Measurements from ENCODE around the gene SP9.

The SP9 gene

DNA sequence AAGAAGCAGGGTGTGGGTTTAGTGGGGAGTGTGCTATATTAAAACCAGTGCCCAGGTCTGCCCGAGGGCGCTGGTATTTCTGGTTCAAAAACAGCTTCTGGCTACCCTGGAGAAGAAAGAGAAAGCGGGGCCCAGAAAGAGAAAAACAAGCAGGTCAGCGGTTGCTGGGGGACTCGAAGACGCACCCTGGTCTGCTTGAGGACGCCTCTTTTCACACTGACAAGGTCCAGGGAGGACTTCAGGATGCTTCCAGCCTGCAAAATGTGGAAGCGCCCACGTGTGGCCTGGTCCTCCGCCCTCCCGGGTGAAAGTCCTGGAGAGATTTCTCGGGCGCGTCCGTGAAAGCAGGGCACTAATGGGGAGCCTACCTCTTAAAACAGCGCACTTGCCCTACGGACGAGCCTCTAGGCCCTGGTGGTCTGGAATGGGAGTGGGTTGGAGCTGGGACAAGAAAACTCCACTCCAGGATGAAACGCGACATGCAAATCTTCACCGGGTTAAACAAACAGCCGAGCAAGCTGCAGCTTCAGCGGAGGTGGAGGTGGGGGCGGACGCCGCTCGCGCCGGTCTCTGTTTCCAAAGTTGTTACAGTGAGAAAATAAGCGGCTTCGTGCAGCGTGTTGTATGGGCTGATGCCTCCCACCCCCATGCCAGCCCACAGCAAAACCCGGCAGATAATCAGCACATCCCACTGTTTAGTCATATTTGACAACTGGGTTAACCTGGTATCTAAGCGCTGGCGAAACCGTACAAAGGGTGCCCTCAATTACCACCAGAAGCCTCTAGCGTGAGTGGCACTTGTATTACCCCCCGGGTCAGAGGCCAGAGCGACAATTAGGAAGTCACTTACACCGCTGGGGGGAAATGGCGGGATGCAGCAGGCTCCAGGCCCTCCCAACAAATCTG lies 1.1 kb upstream of the SP9 start:
- Histone ChIP-seq H3K27me3 (ENCODE audit: control insufficient read depth, insufficient read depth, low read length) (peaks cover 70% of the 10 kb centered on the region), H3K9me3 (ENCODE audit: control insufficient read depth, insufficient read depth, low read length) (no peaks in the 10 kb centered on the region), H3K27ac (ENCODE audit: low read length) (no peak overlapping the region), H3K4me3 (ENCODE audit: low read length) (0 out of 2 replicates have a peak overlapping the region, but pooled peaks have one; percentile 11), H3K4me1 (ENCODE audit: control insufficient read depth, insufficient read depth, low read length) (peaks cover 12% of the 10 kb centered on the region), H3K36me3 (ENCODE audit: control insufficient read depth, insufficient read depth, low read length) (no peaks in the 10 kb centered on the region)
- WGBS (ENCODE audit: insufficient coverage, insufficient read length) = no CpG with 5 or more reads among the region's 41 CpGs
- DNase-seq (ENCODE audit: low read depth, low spot score) = no peak

DNA sequence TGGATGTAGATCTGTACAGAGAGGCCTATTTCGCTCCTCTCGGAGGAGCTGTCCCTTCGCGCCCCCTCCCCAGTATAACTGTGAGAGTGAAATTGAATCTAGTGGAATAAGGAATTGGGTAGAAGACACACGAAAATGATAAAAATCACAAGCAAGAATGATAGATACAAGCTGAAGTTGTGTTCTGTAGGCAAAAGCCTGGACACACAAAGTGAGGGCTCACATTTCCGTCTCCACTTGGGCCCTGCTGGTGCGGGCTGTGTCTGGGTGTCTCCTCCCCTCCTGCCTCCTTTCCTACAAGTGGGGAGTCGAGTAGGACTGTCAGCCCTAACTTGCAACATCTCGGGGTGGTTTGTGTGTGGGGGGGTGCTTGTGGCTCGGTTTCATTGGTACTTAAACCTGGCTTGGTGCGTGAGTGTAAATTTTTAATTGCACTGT lies 457 bp upstream of the SP9 start:
- Histone ChIP-seq H3K27ac (ENCODE audit: low read length) (no peak overlapping the region), H3K4me1 (ENCODE audit: control insufficient read depth, insufficient read depth, low read length) (peaks cover 12% of the 10 kb centered on the region), H3K4me3 (ENCODE audit: low read length) (no peak overlapping the region), H3K27me3 (ENCODE audit: control insufficient read depth, insufficient read depth, low read length) (peaks cover 63% of the 10 kb centered on the region), H3K9me3 (ENCODE audit: control insufficient read depth, insufficient read depth, low read length) (no peaks in the 10 kb centered on the region), H3K36me3 (ENCODE audit: control insufficient read depth, insufficient read depth, low read length) (no peaks in the 10 kb centered on the region)
- DNase-seq (ENCODE audit: low read depth, low spot score) = no peak
- WGBS (ENCODE audit: insufficient coverage, insufficient read length) = no CpG with 5 or more reads among the region's 11 CpGs

DNA sequence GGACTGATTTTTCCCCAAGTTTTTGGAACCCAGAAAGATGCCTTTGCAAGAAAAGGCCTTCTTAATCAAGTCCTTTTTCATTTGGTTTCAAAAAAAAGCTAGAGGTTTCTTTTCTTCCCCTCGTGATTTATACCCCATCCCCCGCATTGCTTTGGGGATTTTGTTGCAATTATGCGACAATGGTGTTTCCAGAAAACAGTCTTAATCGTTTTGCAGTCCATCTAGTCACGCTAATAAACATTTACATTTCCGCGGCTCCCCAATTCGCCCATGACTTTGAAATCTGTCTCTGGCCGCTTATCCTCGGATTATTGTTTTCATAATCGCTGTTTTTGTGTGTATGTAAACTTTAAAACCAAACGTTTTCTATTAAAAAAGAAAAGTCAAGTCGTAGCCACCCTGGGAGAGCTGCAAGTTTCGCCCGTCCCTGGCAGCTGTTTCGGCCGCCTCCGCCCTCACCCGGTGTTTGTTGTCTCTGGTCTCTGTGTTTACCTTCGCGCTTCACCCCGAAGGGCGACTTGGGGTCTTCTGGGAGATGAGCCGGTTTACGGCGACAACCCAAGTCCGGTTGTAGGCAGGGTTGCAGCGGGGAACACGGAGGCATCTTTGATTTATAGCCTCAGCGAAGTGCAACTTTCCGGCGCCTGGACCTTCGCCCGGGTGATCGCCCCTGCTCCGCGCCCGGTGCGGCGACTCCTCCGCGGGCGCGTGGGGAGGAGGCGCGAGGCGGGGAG lies 667 bp downstream of the SP9 start:
- no CpG with 5 or more reads among the region's 47 CpGs for WGBS (ENCODE audit: insufficient coverage, insufficient read length)
- Histone ChIP-seq H3K4me3 (ENCODE audit: low read length) (peak overlapping the region; percentile 15; the same call in 1 of the 2 replicates), H3K27me3 (ENCODE audit: control insufficient read depth, insufficient read depth, low read length) (peaks cover 57% of the 10 kb centered on the region), H3K9me3 (ENCODE audit: control insufficient read depth, insufficient read depth, low read length) (no peaks in the 10 kb centered on the region), H3K36me3 (ENCODE audit: control insufficient read depth, insufficient read depth, low read length) (no peaks in the 10 kb centered on the region), H3K27ac (ENCODE audit: low read length) (no peak overlapping the region), H3K4me1 (ENCODE audit: control insufficient read depth, insufficient read depth, low read length) (peaks cover 12% of the 10 kb centered on the region)
- no peak for DNase-seq (ENCODE audit: low read depth, low spot score)

DNA sequence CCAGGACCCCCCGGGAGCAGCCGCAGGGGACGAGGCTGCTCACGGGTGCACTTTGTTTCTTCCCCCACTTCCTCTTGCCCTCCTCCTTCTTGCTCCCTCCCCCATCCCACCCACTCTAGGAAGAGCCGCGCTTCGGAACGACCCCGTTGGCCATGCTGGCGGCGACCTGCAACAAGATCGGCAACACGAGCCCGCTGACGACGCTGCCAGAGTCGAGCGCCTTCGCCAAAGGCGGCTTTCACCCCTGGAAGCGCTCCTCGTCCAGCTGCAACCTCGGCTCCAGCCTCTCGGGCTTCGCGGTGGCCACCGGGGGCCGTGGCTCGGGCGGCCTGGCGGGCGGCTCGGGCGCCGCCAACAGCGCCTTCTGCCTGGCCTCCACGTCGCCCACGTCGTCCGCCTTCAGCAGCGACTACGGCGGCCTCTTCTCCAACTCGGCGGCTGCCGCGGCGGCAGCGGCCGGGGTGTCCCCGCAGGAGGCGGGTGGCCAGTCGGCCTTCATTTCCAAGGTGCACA lies 1.3 kb downstream of the SP9 start:
- no peak for DNase-seq (ENCODE audit: low read depth, low spot score)
- H3K4me3 ChIP-seq (ENCODE audit: low read length) = peak overlapping the region; percentile 15; the same call in 1 of the 2 replicates
- WGBS (ENCODE audit: insufficient coverage, insufficient read length) = no CpG with 5 or more reads among the region's 54 CpGs
- no peak overlapping the region for H3K27ac ChIP-seq (ENCODE audit: low read length)
- no peaks in the 10 kb centered on the region for H3K9me3 ChIP-seq (ENCODE audit: control insufficient read depth, insufficient read depth, low read length)
- peaks cover 11% of the 10 kb centered on the region for H3K4me1 ChIP-seq (ENCODE audit: control insufficient read depth, insufficient read depth, low read length)
- H3K36me3 ChIP-seq (ENCODE audit: control insufficient read depth, insufficient read depth, low read length) = no peaks in the 10 kb centered on the region
- peaks cover 55% of the 10 kb centered on the region for H3K27me3 ChIP-seq (ENCODE audit: control insufficient read depth, insufficient read depth, low read length)

DNA sequence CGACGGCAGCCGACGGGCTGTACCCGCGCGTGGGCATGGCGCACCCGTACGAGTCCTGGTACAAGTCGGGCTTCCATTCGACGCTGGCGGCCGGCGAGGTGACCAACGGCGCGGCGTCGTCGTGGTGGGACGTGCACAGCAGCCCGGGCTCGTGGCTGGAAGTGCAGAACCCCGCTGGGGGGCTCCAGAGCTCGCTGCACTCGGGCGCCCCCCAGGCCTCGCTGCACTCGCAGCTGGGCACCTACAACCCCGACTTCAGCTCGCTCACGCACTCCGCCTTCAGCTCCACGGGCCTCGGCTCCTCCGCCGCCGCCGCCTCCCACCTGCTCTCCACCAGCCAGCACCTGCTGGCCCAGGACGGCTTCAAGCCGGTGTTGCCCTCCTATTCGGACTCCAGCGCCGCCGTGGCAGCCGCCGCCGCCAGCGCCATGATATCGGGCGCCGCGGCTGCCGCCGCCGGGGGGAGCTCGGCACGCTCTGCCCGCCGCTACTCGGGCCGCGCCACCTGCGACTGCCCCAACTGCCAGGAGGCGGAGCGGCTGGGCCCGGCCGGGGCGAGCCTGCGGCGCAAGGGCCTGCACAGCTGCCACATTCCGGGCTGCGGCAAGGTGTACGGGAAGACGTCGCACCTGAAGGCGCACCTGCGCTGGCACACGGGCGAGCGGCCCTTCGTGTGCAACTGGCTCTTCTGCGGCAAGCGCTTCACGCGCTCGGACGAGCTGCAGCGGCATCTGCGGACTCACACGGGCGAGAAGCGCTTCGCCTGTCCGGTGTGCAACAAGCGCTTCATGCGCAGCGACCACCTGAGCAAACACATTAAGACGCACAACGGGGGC lies 2.0 kb downstream of the SP9 start:
- peaks cover 54% of the 10 kb centered on the region for H3K27me3 ChIP-seq (ENCODE audit: control insufficient read depth, insufficient read depth, low read length)
- H3K9me3 ChIP-seq (ENCODE audit: control insufficient read depth, insufficient read depth, low read length) = no peaks in the 10 kb centered on the region
- H3K4me3 ChIP-seq (ENCODE audit: low read length) = peak overlapping the region; percentile 15; the same call in 1 of the 2 replicates
- no peak overlapping the region for H3K27ac ChIP-seq (ENCODE audit: low read length)
- peaks cover 9% of the 10 kb centered on the region for H3K4me1 ChIP-seq (ENCODE audit: control insufficient read depth, insufficient read depth, low read length)
- no peaks in the 10 kb centered on the region for H3K36me3 ChIP-seq (ENCODE audit: control insufficient read depth, insufficient read depth, low read length)
- WGBS (ENCODE audit: insufficient coverage, insufficient read length) = no CpG with 5 or more reads among the region's 102 CpGs
- DNase-seq (ENCODE audit: low read depth, low spot score) = no peak

DNA sequence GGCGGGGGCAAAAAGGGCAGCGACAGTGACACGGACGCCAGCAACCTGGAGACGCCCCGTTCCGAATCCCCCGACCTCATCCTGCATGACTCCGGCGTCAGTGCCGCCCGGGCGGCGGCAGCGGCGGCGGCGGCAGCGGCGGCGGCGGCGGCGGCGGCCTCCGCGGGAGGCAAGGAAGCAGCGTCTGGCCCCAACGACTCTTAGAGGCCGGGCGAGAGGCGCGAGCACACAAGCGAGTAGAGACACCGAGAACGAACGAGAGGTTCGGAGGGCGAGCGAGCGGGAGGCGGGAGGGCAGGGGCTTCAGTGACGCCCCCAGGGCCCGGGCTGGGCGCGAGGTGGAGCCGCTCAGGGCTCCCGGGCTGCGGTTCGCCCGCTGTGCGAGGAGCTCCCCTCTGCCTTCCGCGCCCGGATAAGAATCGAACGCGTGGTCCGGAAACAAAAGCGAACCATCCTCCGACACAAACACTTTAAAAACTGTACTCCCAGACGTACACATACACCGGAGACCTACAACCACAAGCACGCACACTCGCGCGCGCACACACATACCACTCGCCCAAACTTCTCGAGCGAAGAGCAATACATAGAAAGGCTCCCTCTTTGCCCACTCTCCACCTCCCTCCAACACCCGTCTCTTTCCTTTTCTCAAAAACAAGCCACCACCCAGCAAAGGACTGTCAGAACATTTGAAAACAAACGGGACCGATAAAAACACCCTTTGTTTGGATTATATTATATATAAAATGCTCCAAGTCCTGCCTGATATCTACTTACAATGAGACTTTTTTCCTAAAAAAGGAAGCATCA lies 2.8 kb downstream of the SP9 start:
- Histone ChIP-seq H3K36me3 (ENCODE audit: control insufficient read depth, insufficient read depth, low read length) (no peaks in the 10 kb centered on the region), H3K9me3 (ENCODE audit: control insufficient read depth, insufficient read depth, low read length) (no peaks in the 10 kb centered on the region), H3K4me3 (ENCODE audit: low read length) (peak overlapping the region; percentile 30; the same call in 1 of the 2 replicates), H3K4me1 (ENCODE audit: control insufficient read depth, insufficient read depth, low read length) (peaks cover 9% of the 10 kb centered on the region), H3K27me3 (ENCODE audit: control insufficient read depth, insufficient read depth, low read length) (peaks cover 62% of the 10 kb centered on the region), H3K27ac (ENCODE audit: low read length) (no peak overlapping the region)
- DNase-seq (ENCODE audit: low read depth, low spot score) = no peak
- WGBS (ENCODE audit: insufficient coverage, insufficient read length) = no CpG with 5 or more reads among the region's 74 CpGs

DNA sequence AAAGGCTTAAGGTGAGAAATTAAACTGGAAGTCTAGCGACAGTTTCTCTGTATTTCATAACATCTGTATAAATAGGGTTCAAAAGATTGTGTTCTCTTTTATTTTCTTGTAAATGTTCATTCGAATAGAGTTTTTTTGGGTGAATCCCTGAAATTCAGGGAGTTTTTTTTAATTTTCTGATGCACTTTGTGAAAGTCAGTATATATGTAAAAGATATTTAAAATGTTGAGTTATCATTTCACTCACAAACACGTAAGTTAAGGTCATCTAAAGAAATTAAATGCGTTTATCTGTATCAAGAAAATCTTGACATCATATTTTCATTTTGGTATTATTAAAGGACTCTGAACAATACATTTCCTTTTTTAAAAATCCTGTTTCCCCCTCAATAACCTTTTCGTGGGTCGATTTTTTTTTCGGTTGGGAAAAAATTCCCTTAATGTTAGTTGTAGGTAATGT lies 3.4 kb downstream of the SP9 start:
- no peak overlapping the region for H3K27ac ChIP-seq (ENCODE audit: low read length)
- WGBS (ENCODE audit: insufficient coverage, insufficient read length) = no CpG with 5 or more reads among the region's 7 CpGs
- H3K4me3 ChIP-seq (ENCODE audit: low read length) = no peak overlapping the region
- DNase-seq (ENCODE audit: low read depth, low spot score) = no peak
- H3K36me3 ChIP-seq (ENCODE audit: control insufficient read depth, insufficient read depth, low read length) = no peaks in the 10 kb centered on the region
- no peaks in the 10 kb centered on the region for H3K9me3 ChIP-seq (ENCODE audit: control insufficient read depth, insufficient read depth, low read length)
- H3K27me3 ChIP-seq (ENCODE audit: control insufficient read depth, insufficient read depth, low read length) = peaks cover 62% of the 10 kb centered on the region
- H3K4me1 ChIP-seq (ENCODE audit: control insufficient read depth, insufficient read depth, low read length) = peaks cover 6% of the 10 kb centered on the region

DNA sequence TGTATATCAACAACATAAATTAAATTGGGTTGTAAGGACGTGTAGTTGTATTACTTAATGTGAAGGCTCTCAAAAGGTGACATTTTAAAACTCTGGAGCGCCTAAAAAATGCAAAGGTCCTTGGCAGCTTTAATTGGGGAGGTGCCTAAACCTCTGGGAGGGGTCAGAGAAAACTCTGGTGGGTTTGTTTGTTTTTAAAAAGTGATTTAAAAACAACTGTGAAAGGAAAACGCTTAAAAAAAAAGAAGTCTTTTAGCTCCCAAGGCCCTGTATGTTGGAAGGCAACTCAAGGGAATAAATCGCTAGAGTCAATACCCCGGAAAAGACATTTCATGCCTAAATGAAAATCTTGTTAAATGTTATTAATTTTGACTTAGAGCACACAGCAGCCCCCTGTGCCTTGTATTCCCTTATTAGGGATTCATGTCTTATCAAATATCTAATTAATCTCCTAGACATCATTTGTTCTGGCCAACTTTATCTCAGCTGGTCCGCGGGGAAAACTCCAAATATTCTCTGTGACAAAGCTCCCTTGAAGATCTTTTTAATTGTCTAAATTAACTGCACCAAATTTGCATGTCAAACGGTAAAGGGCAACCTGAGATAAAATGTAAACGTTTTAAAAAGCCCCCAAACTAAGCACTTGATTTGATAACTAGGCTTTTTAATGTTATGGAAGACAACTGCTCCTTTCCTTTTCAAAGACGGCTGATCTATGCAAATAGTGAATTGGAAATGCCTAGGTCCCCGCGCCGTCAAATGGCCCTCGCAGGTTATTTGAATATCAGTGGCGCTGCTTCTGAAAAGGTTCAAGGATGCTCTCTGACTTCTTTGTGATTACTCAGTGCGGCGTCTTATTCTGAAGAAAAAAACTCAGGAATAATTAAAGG lies 4.2 kb downstream of the SP9 start:
- WGBS (ENCODE audit: insufficient coverage, insufficient read length) = no CpG with 5 or more reads among the region's 17 CpGs
- Histone ChIP-seq H3K27ac (ENCODE audit: low read length) (no peak overlapping the region), H3K9me3 (ENCODE audit: control insufficient read depth, insufficient read depth, low read length) (no peaks in the 10 kb centered on the region), H3K36me3 (ENCODE audit: control insufficient read depth, insufficient read depth, low read length) (no peaks in the 10 kb centered on the region), H3K4me3 (ENCODE audit: low read length) (no peak overlapping the region), H3K4me1 (ENCODE audit: control insufficient read depth, insufficient read depth, low read length) (peaks cover 1% of the 10 kb centered on the region; the same call in 1 of the 2 replicates), H3K27me3 (ENCODE audit: control insufficient read depth, insufficient read depth, low read length) (peaks cover 59% of the 10 kb centered on the region)
- DNase-seq (ENCODE audit: low read depth, low spot score) = no peak
